ENCODE results near the gene COX4I1.

GRCh38 chr16:85774811-85775210 is 24.7 kb upstream of the COX4I1 start:
- no peak for TF ChIP-seq CTCF (IDR thresholded peaks at IDR 0.05 in 2 of 3, conservative IDR thresholded peaks at IDR 0.05 in 1 of 3; ENCODE audit: borderline replicate concordance in 1 of 3, insufficient read depth in 1 of 3, low read depth in 2 of 3, low read length in 2 of 3)
- no peak for TF ChIP-seq POLR2A (IDR thresholded peaks at IDR 0.05; ENCODE audit: borderline replicate concordance, extremely low read depth, insufficient read depth, insufficient read length)
- no peak for TF ChIP-seq SIN3A (IDR thresholded peaks at IDR 0.05; ENCODE audit: low read depth)
- no peak for TF ChIP-seq EZH2phosphoT487 (IDR thresholded peaks at IDR 0.05; ENCODE audit: borderline replicate concordance)
- TF ChIP-seq POLR2AphosphoS5 (IDR thresholded peaks at IDR 0.05; ENCODE audit: low read depth, low read length), result no peak
- no peak for TF ChIP-seq EZH2 (IDR thresholded peaks at IDR 0.05)
- TF ChIP-seq RAD21 (IDR thresholded peaks at IDR 0.05; ENCODE audit: low read depth), result no peak
- no peak for TF ChIP-seq MAX (IDR thresholded peaks at IDR 0.05)
- TF ChIP-seq EGR1 (IDR thresholded peaks at IDR 0.05; ENCODE audit: low read depth), result no peak
- TF ChIP-seq CEBPB (IDR thresholded peaks at IDR 0.05; ENCODE audit: low read depth), result no peak
- no peak for TF ChIP-seq SP1 (IDR thresholded peaks at IDR 0.05; ENCODE audit: low read depth)
- TF ChIP-seq SRF (IDR thresholded peaks at IDR 0.05; ENCODE audit: low read depth), result no peak
- no peak for TF ChIP-seq ELF1 (IDR thresholded peaks at IDR 0.05; ENCODE audit: borderline replicate concordance, low read depth)

Measured in HCT116 (cell line).